GM23248 (cell line): ENCODE results near the gene AMN1. TPM values are rescaled to one million over a fixed set of nuclear protein-coding genes. Genes with fewer than 3 reads are reported as not detected.

Source experiments
- DNase-seq: peaks from one replicate; pipeline ENCODE4 v3.0.0-alpha.2; 2015
- H2AFZ ChIP-seq: fragments of 200-600 bp; sonication (generic); 2 replicates; pipeline ENCODE4 v1.6.1; 2016; ENCODE audit warnings: antibody characterized with exemption
- H3F3A ChIP-seq: fragments of 200-600 bp; sonication (generic); 2 replicates; pipeline ENCODE4 v1.6.1; 2016; ENCODE audit warnings: mild to moderate bottlenecking, antibody characterized with exemption, mixed run types; ENCODE audit not compliant: insufficient read depth
- H3K27ac ChIP-seq: fragments of 200-600 bp; sonication (generic); 2 replicates; pipeline ENCODE4 v1.5.1; 2016; ENCODE audit warnings: mild to moderate bottlenecking
- H3K27me3 ChIP-seq: fragments of 200-600 bp; sonication (generic); replicated peaks from 2 replicates; pipeline ENCODE4 v1.6.1; 2016; ENCODE audit warnings: mild to moderate bottlenecking; ENCODE audit not compliant: insufficient read depth
- H3K36me3 ChIP-seq: fragments of 200-600 bp; sonication (generic); 2 replicates; pipeline ENCODE4 v1.6.1; 2016; ENCODE audit warnings: low read depth, mild to moderate bottlenecking
- H3K4me1 ChIP-seq: fragments of 200-600 bp; sonication (generic); 2 replicates; pipeline ENCODE4 v1.6.1; 2016; ENCODE audit warnings: mild to moderate bottlenecking; ENCODE audit not compliant: insufficient read depth
- H3K4me2 ChIP-seq: fragments of 200-600 bp; sonication (generic); one replicate; pipeline ENCODE4 v1.6.1; 2016; ENCODE audit warnings: mild to moderate bottlenecking; ENCODE audit not compliant: unreplicated experiment
- H3K4me3 ChIP-seq: fragments of 200-600 bp; sonication (generic); 2 replicates; pipeline ENCODE4 v1.5.1; 2016; ENCODE audit warnings: mild to moderate bottlenecking
- H3K79me2 ChIP-seq: fragments of 200-600 bp; sonication (generic); 2 replicates; pipeline ENCODE4 v1.6.1; 2016; ENCODE audit warnings: mild to moderate bottlenecking; ENCODE audit not compliant: insufficient read depth
- H3K9ac ChIP-seq: fragments of 200-600 bp; sonication (generic); 2 replicates; pipeline ENCODE4 v1.6.1; 2016; ENCODE audit warnings: mild to moderate bottlenecking
- H3K9me2 ChIP-seq: fragments of 200-600 bp; sonication (generic); 2 replicates; pipeline ENCODE4 v1.6.1; 2016; ENCODE audit warnings: mixed run types, mild to moderate bottlenecking, moderate library complexity; ENCODE audit not compliant: insufficient read depth
- H3K9me3 ChIP-seq: fragments of 200-600 bp; sonication (generic); one replicate; pipeline ENCODE4 v1.6.1; 2017; ENCODE audit warnings: low read depth
- H4K20me1 ChIP-seq: fragments of 200-600 bp; sonication (generic); 2 replicates; pipeline ENCODE4 v1.6.0; 2016; ENCODE audit not compliant: insufficient read depth
- EZH2 ChIP-seq: fragments of 200-600 bp; sonication (generic); IDR thresholded peaks from 2 replicates; pipeline ENCODE4 v1.6.1; 2018; ENCODE audit warnings: antibody characterized with exemption, mild to moderate bottlenecking; ENCODE audit not compliant: insufficient read depth, poor library complexity, severe bottlenecking
- EZH2phosphoT487 ChIP-seq: fragments of 200-600 bp; sonication (generic); IDR thresholded peaks from 2 replicates; pipeline ENCODE4 v1.6.1; 2018; ENCODE audit warnings: antibody characterized with exemption, moderate library complexity, mild to moderate bottlenecking, low read depth; ENCODE audit not compliant: insufficient read depth
- WGBS, 2 experiments: methylation state at CpG; one replicate each; pipeline ENCODE4 v1.1.6; 2015 to 2017; ENCODE audit warnings: low lambda C conversion rate in 2 of 2, low coverage in 1 of 2; ENCODE audit errors: missing lambda C conversion rate in 2 of 2; 5-methylcytosine and 5-hydroxymethylcytosine counted together
- in situ Hi-C: fragments of 300-500 bp; cut with MboI; formaldehyde crosslinking; loops from 2 replicates; pipeline ENCODE4 v1.15.0; 2020
- polyA plus RNA-seq: library from polyadenylated mRNA; unstranded; fragments of >200 nt; fragmentation: Nextera tagmentation; extraction: Ambion mirVana; gene quantifications from 2 replicates; pipeline ENCODE4 v1.2.1, GENCODE V29; 2016
- total RNA-seq: library from RNA; depleted of rRNA; stranded (reverse); fragments of >200 nt; shearing (Covaris generic); gene quantifications from 2 replicates; pipeline ENCODE4 v1.2.3, GENCODE V29; 2014

Gene AMN1
- total and polyA plus RNA-seq, 2 experiments from 2014 or later = 5.0 to 5.7 TPM

DNA sequence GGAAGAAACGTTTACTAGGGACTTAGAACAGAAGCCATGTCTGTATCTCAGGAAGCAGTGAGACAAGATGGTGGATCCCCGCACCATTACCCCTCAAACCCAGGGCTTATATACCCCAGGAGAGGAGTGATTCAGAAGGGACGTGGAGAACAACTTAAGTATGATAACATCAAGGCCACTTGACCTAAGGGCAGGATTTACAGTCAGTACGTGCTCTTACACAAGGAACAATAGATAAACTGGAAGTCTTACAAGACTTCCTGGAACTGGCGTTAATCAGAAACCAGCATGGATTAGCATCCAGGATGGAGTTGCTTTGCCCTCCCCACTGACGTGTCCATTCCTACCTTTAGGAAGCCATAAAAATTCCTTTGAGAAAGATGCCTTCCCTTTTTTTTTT lies 77.9 kb downstream of the AMN1 start:
- Histone ChIP-seq H3K27me3 (no peaks in the 10 kb centered on the region), H2AFZ (0 out of 2 replicates have a peak overlapping the region, but pooled peaks have one; percentile 41), H3K4me1 (peaks cover 5% of the 10 kb centered on the region; the same call in 1 of the 2 replicates), H3K27ac (no peak overlapping the region), H3K9me2 (no peaks in the 10 kb centered on the region), H3K79me2 (no peaks in the 10 kb centered on the region), H3K4me2 (no peak overlapping the region), H3K4me3 (no peak overlapping the region), H3K9ac (no peak overlapping the region), H4K20me1 (no peaks in the 10 kb centered on the region), H3K9me3 (no peaks in the 10 kb centered on the region), H3K36me3 (no peaks in the 10 kb centered on the region), H3F3A (no peaks in the 10 kb centered on the region)
- 78 to 83% methylated on average over 6 of the region's 6 CpGs for WGBS, 2 experiments
- no peak for DNase-seq
- no peak for TF ChIP-seq EZH2
- no peak for TF ChIP-seq EZH2phosphoT487
- in situ Hi-C loops = loop anchor here (10.0 to 25.0 kb wide), 4 partner anchors 311 to 1011 kb away; partner anchors contain the start of gene RESF1

DNA sequence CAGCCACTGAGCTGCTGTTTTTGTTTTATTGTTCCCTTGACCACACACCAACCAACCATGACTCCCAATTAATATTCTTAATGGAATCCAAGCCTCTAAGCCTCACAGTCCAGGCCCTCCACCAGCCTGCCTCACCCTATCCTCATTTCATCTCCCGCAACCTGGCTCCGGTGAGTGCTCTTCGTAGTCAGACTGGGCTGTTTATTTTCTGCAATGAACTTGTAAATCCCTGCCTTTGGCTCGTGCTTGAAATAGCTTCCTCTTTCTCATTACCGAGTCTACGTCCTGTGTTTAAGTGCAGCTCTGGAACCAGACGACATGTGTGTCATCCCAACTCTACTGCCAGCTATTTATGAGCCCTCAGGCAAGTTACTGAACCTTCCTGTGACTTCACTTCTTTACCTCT lies 81.7 kb downstream of the AMN1 start:
- Histone ChIP-seq H3K27ac (no peak overlapping the region), H3K27me3 (no peaks in the 10 kb centered on the region), H3K9me3 (no peaks in the 10 kb centered on the region), H3K9me2 (no peaks in the 10 kb centered on the region), H3K4me3 (no peak overlapping the region), H2AFZ (no peak overlapping the region), H3K4me1 (no peaks in the 10 kb centered on the region), H3K4me2 (no peak overlapping the region), H3K79me2 (no peaks in the 10 kb centered on the region), H4K20me1 (no peaks in the 10 kb centered on the region), H3K9ac (no peak overlapping the region), H3F3A (no peaks in the 10 kb centered on the region), H3K36me3 (no peaks in the 10 kb centered on the region)
- TF ChIP-seq EZH2phosphoT487 (no peak), EZH2 (no peak)
- DNase-seq = peak; percentile 41
- in situ Hi-C loops = no loop called here
- 49 to 51% methylated on average over 7 of the region's 7 CpGs for WGBS, 2 experiments

DNA sequence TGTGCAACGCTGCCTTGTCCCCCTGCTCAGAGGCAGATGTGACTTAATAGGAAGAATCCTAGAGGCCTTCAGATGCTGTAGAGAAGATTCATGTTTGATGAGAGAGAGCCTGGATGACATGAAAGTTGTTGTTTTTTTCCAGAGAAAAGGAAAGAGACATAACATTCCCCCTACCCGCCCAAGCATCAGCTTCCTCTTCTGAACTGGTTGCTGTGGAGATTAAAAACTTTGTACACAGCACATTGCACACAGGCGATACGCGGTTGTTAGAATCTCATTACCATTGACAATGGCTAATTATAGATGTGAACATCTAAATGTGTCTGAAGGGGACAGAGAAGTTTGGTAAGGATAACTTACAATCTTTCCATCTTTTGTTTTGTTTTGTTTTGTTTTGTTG lies 82.9 kb downstream of the AMN1 start:
- Histone ChIP-seq H3K79me2 (no peaks in the 10 kb centered on the region), H3K9ac (no peak overlapping the region), H3K9me3 (no peaks in the 10 kb centered on the region), H3K4me1 (no peaks in the 10 kb centered on the region), H3F3A (no peaks in the 10 kb centered on the region), H3K4me2 (no peak overlapping the region), H4K20me1 (no peaks in the 10 kb centered on the region), H3K27me3 (no peaks in the 10 kb centered on the region), H2AFZ (no peak overlapping the region), H3K4me3 (no peak overlapping the region), H3K27ac (no peak overlapping the region), H3K9me2 (no peaks in the 10 kb centered on the region), H3K36me3 (no peaks in the 10 kb centered on the region)
- no peak for DNase-seq
- in situ Hi-C loops = no loop called here
- no peak for TF ChIP-seq EZH2
- no peak for TF ChIP-seq EZH2phosphoT487
- 75 to 78% methylated on average over 5 of the region's 5 CpGs for WGBS, 2 experiments

DNA sequence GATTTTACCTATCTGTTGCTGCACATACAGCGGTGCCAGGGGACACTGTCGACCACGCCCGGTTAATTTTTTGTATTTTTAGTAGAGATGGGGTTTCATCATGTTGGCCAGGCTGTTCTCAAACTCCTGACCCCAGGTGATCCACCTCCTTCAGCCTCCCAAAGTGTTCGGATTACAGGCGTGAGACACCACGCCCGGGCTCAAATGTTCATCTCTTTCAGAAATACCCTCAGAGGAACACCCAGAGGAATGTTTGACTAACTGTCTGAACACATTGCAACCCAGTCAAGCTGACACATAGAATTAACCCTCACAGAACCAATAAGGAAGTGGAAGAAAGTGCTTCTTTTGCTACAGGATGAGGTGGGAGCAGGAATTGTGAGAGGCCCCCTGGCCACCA lies 84.3 kb downstream of the AMN1 start:
- H3K79me2 ChIP-seq = no peaks in the 10 kb centered on the region
- DNase-seq = no peak
- H3K27ac ChIP-seq = no peak overlapping the region
- H3K27me3 ChIP-seq = no peaks in the 10 kb centered on the region
- H3K4me2 ChIP-seq = no peak overlapping the region
- H4K20me1 ChIP-seq = no peaks in the 10 kb centered on the region
- no peaks in the 10 kb centered on the region for H3F3A ChIP-seq
- H3K36me3 ChIP-seq = no peaks in the 10 kb centered on the region
- no peak for TF ChIP-seq EZH2
- TF ChIP-seq EZH2phosphoT487 = no peak
- in situ Hi-C loops = no loop called here
- H2AFZ ChIP-seq = no peak overlapping the region
- H3K4me3 ChIP-seq = no peak overlapping the region
- WGBS, 2 experiments = 70 to 72% methylated on average over 8 of the region's 8 CpGs
- H3K4me1 ChIP-seq = no peaks in the 10 kb centered on the region
- no peaks in the 10 kb centered on the region for H3K9me2 ChIP-seq
- H3K9me3 ChIP-seq = no peaks in the 10 kb centered on the region
- no peak overlapping the region for H3K9ac ChIP-seq
